DMS 273 (cell line): ENCODE results near the gene NEDD4L.
"Not testable (repeated sequence)": the region's sequence is repeated elsewhere in the genome, so short reads cannot be mapped to it uniquely, and the experiment has no call there.

Experiments
- DNase-seq: peaks from one replicate; lab custom pipeline; 2025; ENCODE audit not compliant: unreplicated experiment; lab: John Stamatoyannopoulos, UW

Gene NEDD4L

GRCh38 chr18:58026395-58026794, 17.6 kb upstream of the NEDD4L start:
- DNase-seq: no peak

- DNase-seq: no peak
Measured at GRCh38 chr18:58026857-58027256, 17.2 kb upstream of the NEDD4L start.

GRCh38 chr18:58027341-58027740, 16.7 kb upstream of the NEDD4L start:
- no peak for DNase-seq

DNA sequence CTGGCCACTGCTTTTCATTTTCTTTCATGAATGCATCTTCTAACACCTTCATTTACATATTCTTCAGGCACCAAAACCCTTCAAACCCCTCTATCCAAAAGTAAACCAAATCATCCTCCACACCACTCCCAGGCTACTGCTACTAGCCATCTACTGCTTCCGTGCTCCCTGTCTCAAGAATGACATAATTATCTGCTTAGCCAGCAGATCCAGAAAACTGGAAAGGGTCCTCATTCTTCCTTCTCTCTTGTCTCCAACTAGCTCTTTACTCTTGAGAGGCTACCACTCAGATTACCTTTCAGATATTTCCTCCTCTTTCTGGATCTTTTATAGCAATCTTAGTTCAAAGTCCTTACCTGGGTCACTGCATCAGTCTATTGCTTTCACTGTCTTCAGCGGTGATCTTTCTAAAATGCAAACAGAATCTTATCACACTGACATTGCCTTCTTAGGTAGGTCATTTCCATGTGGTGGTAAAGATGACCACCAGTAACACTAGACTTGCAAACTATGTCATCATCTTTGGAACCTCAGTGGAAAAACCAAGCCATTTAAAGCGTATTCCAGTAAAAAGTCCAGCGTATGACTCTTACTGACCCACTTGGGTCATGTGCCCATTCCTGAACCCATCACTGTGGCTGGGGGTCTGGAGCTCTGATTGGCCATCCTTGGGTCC, 15.8 kb upstream of the NEDD4L start:
- no peak for DNase-seq

DNA sequence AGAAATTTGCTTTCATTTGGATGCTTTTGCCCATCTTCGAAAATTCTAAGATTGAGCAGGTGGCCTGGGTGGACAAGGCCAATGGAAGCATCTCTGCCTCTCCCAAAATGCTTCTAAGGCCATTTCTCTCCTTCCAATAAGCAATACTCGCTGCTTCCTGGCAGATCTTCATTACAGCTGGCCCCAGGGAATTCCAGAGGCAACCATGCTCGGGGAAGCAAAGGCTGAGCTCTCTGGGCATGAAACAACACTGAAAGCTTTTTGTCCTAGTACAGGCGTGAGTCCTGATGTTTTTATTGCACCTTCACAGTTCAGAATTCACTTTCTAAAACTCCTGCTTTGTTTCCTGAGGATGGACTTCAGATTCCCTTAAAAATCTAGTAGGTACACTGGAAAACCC, 11.8 kb upstream of the NEDD4L start:
- DNase-seq: no peak

DNA sequence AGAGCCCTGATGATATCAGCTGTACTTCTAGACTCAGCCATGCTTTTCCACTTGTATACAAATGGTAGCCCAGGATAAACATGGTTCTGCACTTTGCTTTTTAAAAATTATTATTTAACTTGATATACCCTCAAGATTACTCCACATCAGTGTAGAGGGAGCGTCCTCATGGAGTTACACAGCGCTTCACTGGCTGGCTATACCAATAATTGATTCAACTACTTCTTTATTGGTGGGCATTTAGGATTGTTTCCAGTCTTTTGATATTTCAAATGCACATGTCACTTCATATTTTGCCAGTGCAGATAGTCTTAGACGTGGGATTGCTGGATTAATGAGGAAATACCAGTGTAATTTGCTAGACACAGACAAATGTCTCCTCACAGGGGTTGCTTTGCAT, 10.8 kb upstream of the NEDD4L start:
- no peak for DNase-seq

DNA sequence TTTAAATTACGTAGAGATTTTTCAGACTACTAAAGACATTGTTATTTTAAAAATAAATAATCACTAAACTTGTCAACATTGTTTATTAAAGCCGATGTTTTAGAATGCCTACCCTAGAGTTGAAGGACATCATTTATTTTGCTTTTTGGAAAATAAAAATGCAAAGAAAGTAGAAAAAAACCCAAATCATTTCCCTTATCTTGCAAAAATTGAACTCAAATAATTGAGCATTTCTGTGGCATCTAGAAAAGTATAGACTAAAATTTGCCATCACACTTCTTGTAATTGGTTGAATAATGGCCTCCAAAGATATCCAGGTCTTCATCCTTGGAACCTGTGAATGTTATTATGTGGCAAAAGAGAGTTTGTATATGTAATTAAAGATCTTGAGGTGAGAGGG, 9.7 kb upstream of the NEDD4L start:
- DNase-seq: no peak

GRCh38 chr18:58037163-58037562, 6.9 kb upstream of the NEDD4L start:
- no peak for DNase-seq

- no peak for DNase-seq
Measured at GRCh38 chr18:58038063-58038462, 6.0 kb upstream of the NEDD4L start.

- DNase-seq: peak; percentile 54
Measured at GRCh38 chr18:58041633-58042032, 2.4 kb upstream of the NEDD4L start.

GRCh38 chr18:58042826-58043490, 1.1 kb upstream of the NEDD4L start:
- no peak for DNase-seq

DNA sequence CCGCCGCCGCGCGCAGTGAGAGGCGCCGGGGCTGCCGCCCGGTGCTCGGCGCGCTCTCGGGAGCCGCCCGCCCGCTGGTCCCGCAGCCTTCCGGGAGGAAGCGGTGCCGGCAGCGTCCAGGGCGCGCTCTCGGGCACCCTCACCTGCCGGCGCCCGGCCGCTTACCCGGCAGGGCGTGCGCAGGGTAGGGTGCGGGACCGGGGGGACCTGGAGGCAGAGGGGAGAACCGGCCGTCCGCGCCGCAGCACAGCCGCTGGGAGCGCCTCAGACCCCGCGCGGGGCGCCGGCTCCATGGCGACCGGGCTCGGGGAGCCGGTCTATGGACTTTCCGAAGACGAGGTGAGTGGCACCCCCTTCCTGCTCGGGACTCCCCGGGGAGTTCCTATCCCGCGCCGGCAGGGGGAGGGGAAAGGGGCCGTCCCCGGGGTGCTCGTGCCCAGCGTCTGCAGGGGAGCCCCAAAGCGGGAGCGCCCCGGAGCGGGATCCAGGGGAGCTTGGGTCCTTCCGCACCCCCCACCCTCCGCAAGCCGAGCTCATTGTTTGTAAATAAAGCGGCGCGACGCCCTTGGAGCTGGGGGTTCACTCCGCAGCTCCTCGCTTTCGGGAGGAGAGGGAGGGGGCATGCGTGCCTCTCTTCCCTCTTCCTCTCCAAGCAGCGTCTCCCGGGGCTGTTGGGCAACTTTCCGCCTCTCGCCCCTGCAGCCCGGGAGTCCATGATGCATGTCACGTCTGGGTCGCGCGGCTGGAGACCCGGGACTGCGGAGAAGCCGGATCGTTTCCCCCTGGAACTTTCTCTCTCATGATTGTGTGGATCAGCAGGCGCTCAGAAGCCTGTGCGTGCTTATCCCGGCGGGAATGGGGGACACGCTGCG, 580 bp downstream of the NEDD4L start:
- peak; percentile 81 for DNase-seq

DNA sequence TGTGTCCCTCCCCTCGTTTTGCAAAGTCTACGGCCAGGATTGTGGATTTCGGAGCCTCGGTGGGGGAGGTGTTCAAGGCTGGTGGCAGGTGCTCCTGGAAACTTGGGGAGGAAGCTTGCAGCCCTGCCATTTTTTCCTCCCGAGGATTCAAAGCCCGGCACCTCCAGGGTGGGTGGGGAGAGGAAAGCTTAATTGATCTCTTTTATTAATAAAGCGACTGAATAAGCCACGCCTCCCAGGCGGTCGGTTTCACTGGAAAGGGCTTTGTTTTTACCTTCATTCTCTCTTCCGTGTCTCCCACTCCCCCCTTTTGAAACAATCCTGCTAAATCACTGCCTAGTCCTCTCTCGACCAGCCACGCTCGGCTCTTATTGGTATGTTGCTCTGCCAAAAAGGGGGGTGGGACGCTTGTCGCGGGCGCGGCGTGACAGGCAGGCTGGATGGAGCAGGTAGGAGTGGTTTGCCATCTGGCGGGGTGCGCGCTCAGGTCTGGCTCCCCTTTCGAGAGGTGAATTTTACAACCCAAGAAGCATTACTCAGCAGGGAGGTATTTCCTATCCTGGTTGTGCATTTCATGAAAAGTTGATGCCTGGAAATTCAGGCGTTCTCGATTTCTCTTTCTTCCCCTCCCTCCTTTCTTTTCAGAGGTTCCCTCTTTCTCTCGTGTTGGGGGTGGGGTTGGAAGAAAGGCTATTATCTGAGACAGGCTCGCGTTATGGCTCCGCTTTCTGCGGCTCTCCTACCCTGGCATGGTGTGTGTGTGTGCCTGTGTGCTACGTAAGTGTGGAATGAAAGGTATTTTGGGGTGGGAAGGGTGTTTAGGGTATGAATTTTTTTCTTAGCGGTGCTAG, 1.4 kb downstream of the NEDD4L start:
- peak; percentile 83 for DNase-seq

- DNase-seq: peak; percentile 29
Measured at GRCh38 chr18:58046093-58046793, 2.2 kb downstream of the NEDD4L start.

- DNase-seq: peak; percentile 13
Measured at GRCh38 chr18:58046794-58047555, 2.9 kb downstream of the NEDD4L start.

- DNase-seq: no peak
Measured at GRCh38 chr18:58047556-58047882, 3.5 kb downstream of the NEDD4L start.

DNA sequence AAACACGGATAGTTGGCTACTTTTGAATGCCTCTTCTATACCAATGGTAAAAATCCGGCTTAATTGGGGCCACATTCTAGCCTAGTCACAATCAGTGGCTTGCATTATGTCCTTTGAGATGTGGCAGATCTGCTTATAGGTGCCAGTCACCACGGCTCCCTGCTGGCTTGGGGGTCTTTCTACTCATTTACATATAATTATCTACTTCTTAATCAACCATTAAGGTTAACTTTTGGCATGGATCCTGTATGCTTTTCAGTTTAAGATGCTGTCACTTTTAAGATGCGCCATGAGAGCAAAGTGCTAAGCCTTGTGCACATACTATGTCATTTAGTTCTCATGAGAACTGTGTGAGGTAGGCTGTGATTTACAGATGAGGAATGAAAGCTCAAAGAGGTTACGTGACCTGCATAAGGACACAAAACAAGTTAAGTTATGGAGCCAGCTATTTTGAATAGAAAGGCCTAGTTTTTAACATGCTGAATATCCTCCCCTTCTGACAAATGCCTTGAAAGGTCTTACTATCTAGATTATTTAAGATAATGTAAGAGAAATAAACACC, 4.1 kb downstream of the NEDD4L start:
- no peak for DNase-seq

DNA sequence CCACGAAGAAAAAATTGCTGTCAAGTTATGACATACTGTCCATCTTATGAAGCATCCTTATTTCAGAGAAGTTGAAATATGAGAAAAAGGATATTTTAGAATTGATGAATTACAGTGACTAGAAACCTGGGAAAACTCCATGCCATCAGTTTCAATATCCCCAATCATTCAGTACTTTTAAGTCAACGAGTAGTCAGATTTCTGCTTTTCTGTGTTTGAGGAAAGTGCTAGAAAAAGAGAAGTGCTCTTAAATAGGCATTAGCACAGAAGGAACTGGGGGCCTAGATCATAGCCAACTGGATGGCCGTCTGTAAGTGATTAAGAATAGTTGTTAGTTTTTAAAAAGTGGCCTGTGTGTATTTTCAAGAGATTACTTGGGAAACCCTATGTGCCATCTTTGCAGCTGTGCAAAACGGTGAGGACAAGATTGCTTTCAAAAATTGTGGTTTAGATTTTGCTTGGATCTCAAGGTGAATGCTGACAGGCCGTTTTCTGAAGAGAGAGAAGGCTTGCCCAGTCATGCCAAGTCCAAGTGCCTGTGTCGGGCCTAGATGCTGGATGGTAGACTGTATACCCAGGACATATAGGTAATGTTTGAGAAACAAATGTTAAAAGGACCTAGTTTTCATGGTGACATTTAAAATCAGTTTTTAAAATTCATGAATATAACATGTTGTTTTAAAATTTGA, 5.1 kb downstream of the NEDD4L start:
- no peak for DNase-seq

GRCh38 chr18:58050963-58051362, 6.9 kb downstream of the NEDD4L start:
- not testable (repeated sequence) for DNase-seq
